T47D (cell line): ENCODE measurements around the gene HRK.

ENCODE experiments used
- DNase-seq, 2 experiments: peaks; one replicate each; pipeline versions ENCODE4 v3.0.0 to v3.0.0-alpha.2; 2011 to 2012; ENCODE audit warnings: low read depth in 1 of 2, low spot score in 1 of 2
- JUND ChIP-seq: IDR thresholded peaks from 2 replicates; pipeline ENCODE4 v1.6.1; 2012; ENCODE audit warnings: low read depth
- in situ Hi-C: cut with HindIII; loops from 2 replicates; pipeline ENCODE4 v1.10.0; 2016; ENCODE audit warnings: low sequenced_read_pairs, low pct_unique_long_range_greater_than_20kb

Gene HRK

DNA sequence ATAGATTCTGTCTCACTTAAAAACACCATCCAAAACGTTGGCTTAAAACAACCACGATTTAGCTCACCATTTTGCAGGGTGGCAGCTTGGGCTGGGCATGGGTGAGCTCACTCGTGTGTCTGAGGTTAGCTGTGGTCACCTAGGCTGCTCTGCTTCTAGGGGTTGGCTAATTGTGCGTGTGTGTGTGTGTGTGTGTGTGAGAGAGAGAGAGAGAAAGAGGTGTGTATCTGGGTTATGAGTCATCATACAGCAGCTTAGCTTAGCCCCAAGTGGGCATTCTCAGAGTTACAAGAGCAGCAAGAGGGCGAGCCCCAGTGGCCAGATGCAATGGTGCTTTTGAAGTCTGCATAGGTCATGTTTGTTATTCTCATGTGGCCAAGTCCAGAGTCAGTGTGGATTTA is 35.5 kb upstream of the HRK start:
- TF ChIP-seq JUND: no peak
- DNase-seq: peak in 1 of 2 experiments; percentile 31
- in situ Hi-C loops: no loop called here

DNA sequence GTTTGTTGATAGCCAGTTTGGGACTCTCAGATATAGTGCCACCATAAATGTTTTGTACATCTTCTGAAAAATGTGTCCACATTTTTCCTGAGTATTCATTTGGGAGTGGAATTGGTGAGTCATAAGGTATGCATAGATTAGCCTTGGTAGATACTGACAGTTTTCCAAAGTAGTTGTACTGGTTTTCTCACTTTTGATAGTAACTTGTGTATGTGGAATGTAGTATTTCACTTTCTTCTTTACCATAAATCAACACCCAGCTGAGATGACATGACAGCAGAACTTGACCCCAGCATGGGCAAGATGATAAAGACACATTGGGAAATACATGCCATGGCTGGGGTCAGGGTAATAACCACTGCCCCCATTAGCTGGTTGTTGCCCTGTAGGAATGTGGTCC is 34.9 kb upstream of the HRK start:
- peak in 1 of 2 experiments; percentile 36 for DNase-seq
- in situ Hi-C loops: no loop called here
- no peak for TF ChIP-seq JUND

DNA sequence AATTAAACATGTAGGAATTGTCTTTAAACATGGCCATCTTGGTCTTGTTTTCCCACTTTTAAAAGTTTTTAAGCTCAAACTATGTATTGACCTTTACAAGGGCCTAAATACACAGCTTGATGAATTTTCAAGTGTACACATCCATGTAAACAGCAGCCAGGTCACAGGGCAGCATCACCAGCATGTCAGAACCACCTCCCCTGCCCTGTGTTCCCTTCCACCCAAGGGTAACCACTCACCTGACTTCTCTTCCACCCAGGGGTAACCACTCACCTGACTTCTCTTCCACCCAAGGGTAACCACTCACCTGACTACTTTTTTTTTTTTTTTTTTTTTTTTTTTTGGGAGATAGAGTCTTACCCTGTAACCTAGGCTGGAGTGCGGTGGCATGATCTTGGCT is 34.1 kb upstream of the HRK start:
- in situ Hi-C loops: no loop called here
- DNase-seq: no peak
- no peak for TF ChIP-seq JUND

DNA sequence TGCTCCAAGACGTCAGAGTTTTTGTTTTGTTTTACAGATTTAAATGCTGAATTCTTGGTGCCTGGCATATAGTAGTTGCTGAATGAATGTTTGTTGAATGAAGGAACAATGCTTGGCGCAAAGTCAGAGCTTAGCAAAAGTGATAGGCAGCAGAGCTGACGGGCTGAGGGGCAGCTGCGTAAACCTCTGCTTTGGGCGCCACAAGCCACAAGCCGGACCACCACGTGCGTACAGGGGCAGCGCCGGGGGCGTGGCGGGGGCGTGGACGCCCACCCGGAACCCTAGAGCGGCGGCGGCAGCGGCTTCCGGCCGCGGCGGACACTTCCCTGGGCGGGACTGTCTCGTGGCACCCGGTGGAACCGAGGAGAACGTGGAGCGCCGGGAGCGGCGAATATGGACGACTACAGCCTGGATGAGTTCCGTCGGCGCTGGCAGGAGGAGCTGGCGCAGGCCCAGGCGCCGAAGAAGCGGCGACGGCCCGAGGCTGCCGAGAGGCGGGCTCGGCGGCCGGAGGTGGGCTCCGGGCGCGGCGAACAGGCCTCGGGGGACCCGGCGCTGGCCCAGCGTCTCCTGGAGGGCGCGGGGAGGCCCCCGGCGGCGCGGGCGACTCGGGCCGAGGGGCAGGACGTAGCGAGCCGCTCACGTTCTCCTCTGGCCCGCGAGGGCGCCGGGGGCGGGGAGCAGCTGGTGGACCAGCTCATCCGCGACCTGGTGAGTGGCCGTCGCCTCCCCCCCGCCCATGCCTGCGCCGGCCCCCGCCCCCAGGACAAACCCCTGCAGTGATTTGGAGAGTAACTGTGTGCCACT is 29.6 kb upstream of the HRK start, which contains the start of gene FBXW8:
FBXW8 (plus strand) TSS at position 306 of the 807 bp plus-strand sequence; CDS start at position 394, 88 bp downstream.
- TF ChIP-seq JUND: no peak
- in situ Hi-C loops: no loop called here
- DNase-seq: peak; percentile 79 to 82

DNA sequence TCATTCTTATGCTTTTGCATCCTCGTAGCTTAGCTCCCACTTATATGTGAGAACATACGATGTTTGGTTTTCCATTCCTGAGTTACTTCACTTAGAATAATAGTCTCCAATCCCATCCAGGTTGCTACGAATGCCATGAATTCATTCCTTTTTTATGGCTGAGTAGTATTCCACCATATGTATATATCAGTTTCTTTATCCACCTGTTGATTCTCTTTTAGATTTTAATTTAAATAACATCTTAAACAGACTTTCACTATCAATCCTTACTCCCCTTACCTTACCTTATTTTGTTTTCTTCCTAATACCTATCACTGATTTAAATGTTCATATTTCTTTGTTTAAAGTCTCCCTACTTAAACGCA is 29.0 kb upstream of the HRK start:
- in situ Hi-C loops: no loop called here
- TF ChIP-seq JUND: no peak
- no peak for DNase-seq

DNA sequence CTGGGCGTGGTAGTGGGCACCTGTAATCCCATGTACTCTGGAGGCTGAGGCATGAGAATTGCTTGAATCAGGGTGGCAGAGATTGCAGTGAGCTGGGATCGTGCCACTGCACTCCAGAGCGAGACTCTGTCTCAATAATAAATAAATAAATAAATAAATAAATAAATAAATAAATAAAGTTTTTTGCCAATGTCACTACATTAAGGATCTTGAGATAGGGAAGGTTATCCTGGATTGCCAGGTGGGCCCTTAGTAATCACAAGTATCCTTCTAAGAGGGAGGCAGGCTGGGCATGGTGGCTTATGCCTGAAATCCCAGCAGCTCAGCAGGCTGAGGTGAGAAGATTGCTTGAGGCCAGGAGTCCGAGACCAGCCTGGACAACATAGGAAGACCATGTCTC is 25.0 kb upstream of the HRK start:
- in situ Hi-C loops: no loop called here
- no peak for TF ChIP-seq JUND
- DNase-seq: no peak

DNA sequence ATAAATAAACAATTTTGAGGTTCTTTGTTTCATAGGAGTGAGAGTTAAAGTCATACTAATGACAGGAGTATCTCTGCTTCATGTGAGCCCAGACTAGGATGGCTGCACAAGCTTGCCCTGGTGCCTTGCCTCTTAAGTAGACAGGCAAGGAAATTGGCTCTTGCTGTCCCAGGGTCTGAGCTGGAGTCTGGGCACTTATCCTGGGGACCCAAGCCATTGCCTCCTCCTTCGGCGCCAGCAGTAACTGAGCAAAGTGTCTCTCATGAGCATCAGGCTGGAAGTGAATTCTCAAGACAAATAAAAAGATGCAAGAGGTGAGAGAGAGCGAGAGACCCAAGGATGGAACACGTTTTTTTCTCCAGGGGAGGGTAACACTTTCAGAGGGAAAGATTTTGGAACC is 22.6 kb upstream of the HRK start:
- in situ Hi-C loops: no loop called here

DNA sequence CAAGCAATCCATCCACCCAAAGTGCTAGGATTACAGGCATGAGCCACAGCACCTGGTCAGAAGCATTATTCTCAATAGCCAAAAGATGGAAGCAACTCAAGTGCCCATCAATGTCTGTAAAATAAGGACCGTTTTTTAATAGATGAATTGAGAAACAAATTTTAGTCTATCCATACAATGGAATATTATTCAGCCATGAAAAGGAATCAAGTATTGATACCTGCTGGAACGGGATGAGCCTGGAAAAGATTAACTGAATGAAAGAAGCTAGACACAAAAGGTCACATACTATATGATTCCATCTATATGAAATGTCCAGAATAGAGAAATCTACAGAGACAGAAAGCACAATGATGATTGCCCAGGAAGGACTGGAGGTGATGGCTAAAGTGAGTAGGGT is 20.4 kb upstream of the HRK start:
- no peak for TF ChIP-seq JUND
- in situ Hi-C loops: no loop called here

More for the DNA sequence above, 22.6 kb upstream of the HRK start:
- no peak for DNase-seq
- TF ChIP-seq JUND: no peak

DNA sequence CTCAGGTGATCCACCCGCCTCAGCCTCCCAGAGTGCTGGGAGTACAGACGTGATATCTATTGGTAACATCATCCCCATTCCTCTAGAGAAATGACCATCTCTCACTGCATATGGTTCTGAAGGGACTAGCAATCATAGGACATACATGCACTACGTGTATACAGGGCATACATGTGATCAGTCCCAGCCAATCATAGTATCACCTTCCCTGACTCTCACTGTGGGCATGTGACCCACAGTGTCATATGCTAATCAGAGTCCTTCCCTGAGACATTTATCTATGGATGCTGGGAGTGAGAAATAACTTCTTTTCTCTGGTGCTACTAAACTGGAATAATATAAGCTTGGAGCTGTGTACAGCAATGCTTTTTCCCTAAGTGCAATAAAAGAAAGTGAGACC is 17.4 kb upstream of the HRK start:
- in situ Hi-C loops: no loop called here
- DNase-seq: no peak
- no peak for TF ChIP-seq JUND

More for the DNA sequence above, 20.4 kb upstream of the HRK start:
- no peak for DNase-seq

DNA sequence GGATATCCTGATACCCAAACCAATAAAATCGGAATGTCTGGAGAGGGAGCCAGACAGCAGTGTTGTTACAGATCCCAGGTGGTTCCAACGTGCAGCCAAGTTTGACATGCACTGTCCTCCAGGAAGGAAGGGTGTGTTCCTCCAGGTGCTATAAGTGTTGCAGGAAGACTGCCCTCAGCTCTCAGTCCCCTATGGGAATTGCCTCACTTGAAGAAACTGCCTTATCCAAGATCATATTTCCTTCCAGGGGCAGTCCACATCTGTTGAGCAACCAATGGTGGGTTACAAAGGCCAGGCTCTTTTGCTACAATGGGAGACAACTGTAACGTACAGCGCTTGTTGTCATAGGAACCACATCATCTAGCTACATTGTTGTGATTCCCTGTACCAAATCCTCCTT is 16.2 kb upstream of the HRK start:
- in situ Hi-C loops: no loop called here
- no peak for TF ChIP-seq JUND
- no peak for DNase-seq

DNA sequence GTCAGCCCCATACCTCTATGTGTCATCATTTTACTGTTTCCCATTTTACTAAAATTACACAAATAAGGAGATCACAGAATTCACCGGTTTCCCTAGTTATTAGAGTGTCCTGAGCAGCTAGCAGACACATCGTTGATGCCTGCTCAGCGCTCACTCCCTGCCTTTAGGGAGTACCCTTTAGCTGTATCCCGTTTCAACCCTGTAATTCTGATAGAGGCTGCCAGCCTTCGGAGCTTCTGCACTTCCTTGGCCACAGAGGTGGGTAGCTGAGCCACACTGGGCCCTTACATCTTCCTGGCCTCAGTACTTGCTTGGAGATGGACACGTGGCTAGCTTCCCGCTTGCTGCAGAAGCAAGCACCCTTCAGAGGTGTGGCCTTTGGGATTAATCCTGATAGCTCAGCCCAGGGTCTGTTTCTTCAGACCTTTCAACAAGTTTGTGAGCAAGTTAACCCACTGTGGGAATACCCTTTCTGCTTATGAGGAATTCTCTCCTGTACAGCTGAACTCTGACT is 15.2 kb upstream of the HRK start:
- TF ChIP-seq JUND: no peak
- in situ Hi-C loops: no loop called here

DNA sequence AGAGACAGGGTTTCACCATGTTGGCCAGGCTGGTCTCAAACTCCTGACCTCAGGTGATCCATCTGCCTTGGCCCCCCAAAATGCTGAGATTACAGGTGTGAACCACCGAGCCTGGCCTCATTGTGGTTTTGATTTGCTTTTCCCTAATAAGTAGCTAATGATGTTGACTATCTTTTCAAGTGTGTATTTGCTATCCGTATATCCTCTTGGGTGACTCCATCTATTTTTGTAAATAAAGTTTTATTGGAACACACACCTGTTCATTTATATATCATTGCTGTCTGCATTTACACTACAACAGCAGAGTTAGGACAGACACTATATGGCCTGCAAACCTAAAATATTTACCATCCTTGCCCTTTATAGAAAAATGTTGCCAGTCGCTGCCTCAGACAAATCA is 13.7 kb upstream of the HRK start:
- DNase-seq: no peak
- no peak for TF ChIP-seq JUND
- in situ Hi-C loops: no loop called here

More for the DNA sequence above, 15.2 kb upstream of the HRK start:
- DNase-seq: no peak

DNA sequence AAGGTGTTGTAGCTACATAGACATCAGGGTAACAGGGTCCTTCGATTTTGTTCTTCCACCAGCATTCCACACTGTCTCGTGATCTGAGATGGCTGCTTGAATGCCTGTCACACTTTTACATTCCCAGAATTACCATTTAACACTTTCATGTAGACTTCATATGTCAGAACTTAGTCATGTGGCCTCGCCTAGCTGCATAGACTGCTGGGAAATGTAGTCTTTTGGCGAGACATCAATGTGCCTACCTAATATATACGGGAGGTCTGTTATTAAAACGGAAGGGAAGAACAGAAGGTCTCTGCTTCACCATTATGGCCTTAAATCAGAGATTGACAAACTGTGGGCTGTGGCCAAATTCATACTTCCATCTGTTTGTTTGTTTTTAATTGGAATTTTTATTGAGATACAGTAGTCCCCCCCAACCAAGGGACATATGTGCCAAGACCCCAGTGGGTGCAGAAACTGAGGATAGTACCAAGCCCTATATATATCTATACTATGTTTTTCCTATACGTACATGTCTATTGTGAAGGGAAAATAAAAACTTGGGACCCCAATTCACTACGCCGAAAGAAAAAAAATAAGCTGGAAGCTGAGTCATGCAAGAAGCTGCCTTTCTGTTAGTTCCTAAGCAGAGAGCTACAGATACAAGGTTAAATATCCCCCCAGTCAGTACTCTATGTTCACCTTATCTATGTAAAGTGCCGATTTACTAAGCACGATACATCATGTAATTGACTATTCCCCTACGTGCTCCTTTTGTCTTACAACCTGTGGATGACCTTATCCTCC is 11.3 kb upstream of the HRK start:
- TF ChIP-seq JUND: no peak
- in situ Hi-C loops: no loop called here
- DNase-seq: peak in 1 of 2 experiments; percentile 59

DNA sequence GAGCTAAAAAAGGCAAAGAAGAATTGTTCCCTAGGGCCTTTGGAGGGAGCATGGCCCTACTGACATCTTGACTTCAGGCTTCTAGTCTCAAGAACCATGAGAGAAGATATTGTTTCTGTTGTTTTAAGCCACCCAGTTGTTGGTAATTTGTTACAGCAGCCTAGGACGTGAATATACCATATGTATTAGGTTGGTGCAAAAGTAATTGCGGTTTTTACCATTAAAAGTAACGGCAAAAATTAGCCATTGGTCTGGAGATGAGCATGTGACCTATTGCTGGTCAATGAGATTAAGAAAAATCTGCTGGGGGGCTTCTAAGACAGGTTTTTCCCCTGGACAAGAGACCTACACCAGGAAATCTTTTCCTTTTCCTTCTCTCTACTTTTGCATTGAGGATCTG is 9.8 kb upstream of the HRK start:
- no peak for DNase-seq
- TF ChIP-seq JUND: no peak
- in situ Hi-C loops: no loop called here
